H1 (cell line): ENCODE measurements around the gene OTUD6A. TPM values are rescaled to one million over a fixed set of nuclear protein-coding genes. Genes with fewer than 3 reads are reported as not detected.

Experiments used
- CTCF ChIA-PET: fragments of 300-600 bp; sonication (Branson Sonifier 250); formaldehyde crosslinking; loops from one replicate; lab custom pipeline; 2021; ENCODE audit not compliant: partially characterized antibody; lab: Charles Lee
- POLR2A ChIA-PET: fragments of 300-600 bp; sonication (Branson Sonifier 250); formaldehyde crosslinking; loops from one replicate; lab custom pipeline; 2021; ENCODE audit warnings: inconsistent platforms; ENCODE audit not compliant: partially characterized antibody; lab: Charles Lee
- DNase-seq, 2 experiments: peaks; one replicate each; pipeline versions ENCODE4 v3.0.0 to v3.0.0-alpha.2; 2010 to 2022; ENCODE audit warnings: low spot score in 2 of 2, low read depth in 1 of 2, mixed read lengths in 1 of 2
- FAIRE-seq: peaks from 2 replicates; lab custom pipeline; 2011; peaks lifted over from hg19 to GRCh38; lab: Jason Lieb, UNC
- H2AFZ ChIP-seq: 2 replicates; pipeline ENCODE4 v1.8.1; 2012; ENCODE audit warnings: low read length, inconsistent platforms
- H2AK5ac ChIP-seq: 2 replicates; pipeline ENCODE4 v1.6.1; 2013; ENCODE audit warnings: low read depth, low read length
- H2BK120ac ChIP-seq: replicated peaks from 2 replicates; pipeline ENCODE3; 2013; ENCODE audit warnings: low read depth, low read length, inconsistent platforms
- H2BK12ac ChIP-seq: 2 replicates; pipeline ENCODE4 v1.6.1; 2013; ENCODE audit warnings: low read depth, low read length
- H2BK15ac ChIP-seq: 2 replicates; pipeline ENCODE4 v1.6.1; 2013; ENCODE audit warnings: low read length
- H2BK20ac ChIP-seq: 2 replicates; pipeline ENCODE4 v1.6.1; 2013; ENCODE audit warnings: low read length
- H2BK5ac ChIP-seq: 2 replicates; pipeline ENCODE4 v1.6.1; 2013; ENCODE audit warnings: low read depth, low read length
- H3K14ac ChIP-seq: 2 replicates; pipeline ENCODE4 v1.6.1; 2013; ENCODE audit warnings: inconsistent platforms; ENCODE audit not compliant: insufficient read length
- H3K18ac ChIP-seq: 2 replicates; pipeline ENCODE4 v1.6.1; 2013; ENCODE audit warnings: low read length; ENCODE audit errors: extremely low read depth
- H3K23ac ChIP-seq: 2 replicates; pipeline ENCODE4 v1.6.1; 2013; ENCODE audit warnings: inconsistent platforms; ENCODE audit not compliant: insufficient read length
- H3K23me2 ChIP-seq: 2 replicates; pipeline ENCODE4 v1.6.1; 2013; ENCODE audit warnings: low read depth, low read length
- H3K27ac ChIP-seq: 2 replicates; pipeline ENCODE4 v1.6.1; 2011; ENCODE audit warnings: low read depth, low read length, inconsistent platforms
- H3K27me3 ChIP-seq, 4 experiments: replicated peaks in 1 of 4; 1 replicate in 1 of 4; 2 replicates in 3 of 4; pipeline versions ENCODE4 v1.6.1 to v1.8.1; 2011 to 2013; ENCODE audit warnings: low read length in 3 of 4, mild to moderate bottlenecking in 3 of 4, inconsistent platforms in 2 of 4, mixed read lengths in 2 of 4, moderate library complexity in 1 of 4; ENCODE audit not compliant: control insufficient read depth in 3 of 4, insufficient read depth in 3 of 4; ENCODE audit errors: extremely low read depth in 1 of 4
- H3K36me3 ChIP-seq, 4 experiments: 2 replicates each; pipeline versions ENCODE4 v1.6.1 to v1.8.1; 2011 to 2013; ENCODE audit warnings: mild to moderate bottlenecking in 4 of 4, low read length in 3 of 4, moderate library complexity in 2 of 4, control low read depth in 1 of 4, inconsistent platforms in 1 of 4; ENCODE audit not compliant: insufficient read depth in 4 of 4, control insufficient read depth in 2 of 4
- H3K4ac ChIP-seq: replicated peaks from 2 replicates; pipeline ENCODE3; 2013; ENCODE audit warnings: low read length, low read depth, mixed read lengths, inconsistent platforms; ENCODE audit not compliant: insufficient read length
- H3K4me1 ChIP-seq, 4 experiments: replicated peaks in 1 of 4; 1 replicate in 1 of 4; 2 replicates in 3 of 4; pipeline versions ENCODE4 v1.6.1 to v1.8.1; 2011 to 2013; ENCODE audit warnings: low read length in 3 of 4, inconsistent platforms in 2 of 4, mixed read lengths in 1 of 4; ENCODE audit not compliant: insufficient read depth in 4 of 4, control insufficient read depth in 3 of 4
- H3K4me2 ChIP-seq, 2 experiments: 2 replicates each; pipeline versions ENCODE4 v1.6.1 to v1.8.1; 2011 to 2013; ENCODE audit warnings: low read depth in 2 of 2, low read length in 2 of 2, control low read depth in 1 of 2, inconsistent platforms in 1 of 2, mild to moderate bottlenecking in 1 of 2; ENCODE audit not compliant: insufficient read depth in 1 of 2
- H3K4me3 ChIP-seq, 4 experiments: fragments of 200-600, 300-600 bp in 1 of 4; sonication (generic), shearing (Covaris generic), sonication (Bioruptor Twin) in 1 of 4; 2 replicates each; pipeline versions ENCODE4 v1.5.1 to v1.8.1; 2011 to 2016; ENCODE audit warnings: low read length in 4 of 4, low read depth in 3 of 4, control low read depth in 2 of 4, inconsistent platforms in 2 of 4, mild to moderate bottlenecking in 2 of 4, mixed read lengths in 1 of 4, moderate library complexity in 1 of 4; ENCODE audit not compliant: insufficient read depth in 2 of 4; ENCODE audit errors: extremely low read depth in 1 of 4
- H3K56ac ChIP-seq: replicated peaks from 2 replicates; pipeline ENCODE3; 2013; ENCODE audit warnings: low read depth, mild to moderate bottlenecking, mixed read lengths, low read length, inconsistent platforms; ENCODE audit not compliant: insufficient read length
- H3K79me1 ChIP-seq: 2 replicates; pipeline ENCODE4 v1.6.1; 2013; ENCODE audit warnings: low read depth, low read length, control low read depth
- H3K79me2 ChIP-seq, 2 experiments: 2 replicates each; pipeline versions ENCODE4 v1.6.1 to v1.8.1; 2012 to 2013; ENCODE audit warnings: low read length in 2 of 2, mild to moderate bottlenecking in 2 of 2, inconsistent platforms in 1 of 2; ENCODE audit not compliant: insufficient read depth in 2 of 2, control insufficient read depth in 1 of 2
- H3K9ac ChIP-seq, 4 experiments: replicated peaks in 1 of 4; 1 replicate in 1 of 4; 2 replicates in 3 of 4; pipeline versions ENCODE4 v1.6.1 to v1.8.1; 2011 to 2013; ENCODE audit warnings: low read depth in 3 of 4, low read length in 3 of 4, control low read depth in 2 of 4, mild to moderate bottlenecking in 2 of 4, moderate library complexity in 2 of 4, inconsistent platforms in 1 of 4; ENCODE audit errors: extremely low read depth in 1 of 4
- H3K9me3 ChIP-seq, 2 experiments: 2 replicates each; pipeline versions ENCODE4 v1.6.1 to v1.8.1; 2012 to 2013; ENCODE audit warnings: mild to moderate bottlenecking in 2 of 2, moderate library complexity in 2 of 2, control low read depth in 1 of 2, inconsistent platforms in 1 of 2, low read depth in 1 of 2, low read length in 1 of 2, mixed read lengths in 1 of 2; ENCODE audit not compliant: insufficient read depth in 2 of 2
- H4K20me1 ChIP-seq, 2 experiments: replicated peaks in 1 of 2; 2 replicates each; pipeline versions ENCODE3 to v1.8.1; 2011 to 2013; ENCODE audit warnings: inconsistent platforms in 2 of 2, low read length in 2 of 2, mild to moderate bottlenecking in 1 of 2; ENCODE audit not compliant: insufficient read depth in 2 of 2, control insufficient read depth in 1 of 2
- H4K5ac ChIP-seq: 2 replicates; pipeline ENCODE4 v1.6.1; 2013; ENCODE audit warnings: low read length, low read depth, mixed read lengths, inconsistent platforms; ENCODE audit not compliant: insufficient read length
- H4K8ac ChIP-seq: 2 replicates; pipeline ENCODE4 v1.8.0; 2013; ENCODE audit warnings: mild to moderate bottlenecking, moderate library complexity, low read length, inconsistent platforms; ENCODE audit not compliant: insufficient read depth; ENCODE audit errors: extremely low read depth
- H4K91ac ChIP-seq: replicated peaks from 2 replicates; pipeline ENCODE3; 2013; ENCODE audit warnings: low read length, mixed read lengths, inconsistent platforms; ENCODE audit not compliant: insufficient read length
- CEBPB ChIP-seq: IDR thresholded peaks from 2 replicates; pipeline ENCODE4 v1.6.1; 2012; ENCODE audit warnings: low read depth, low read length
- RAD21 ChIP-seq, 2 experiments: IDR thresholded peaks in 1 of 2; conservative IDR thresholded peaks in 1 of 2; 2 replicates each; pipeline ENCODE4 v1.6.1; 2011; ENCODE audit warnings: low read depth in 2 of 2, low read length in 2 of 2, improper control_type of control experiment in 1 of 2, inconsistent platforms in 1 of 2, mild to moderate bottlenecking in 1 of 2, moderate library complexity in 1 of 2
- SP4 ChIP-seq: IDR thresholded peaks from 2 replicates; pipeline ENCODE4 v1.6.1; 2012; ENCODE audit warnings: low read length, inconsistent platforms
- ZNF274 ChIP-seq: IDR thresholded peaks from 2 replicates; pipeline ENCODE4 v1.7.0; 2012; ENCODE audit warnings: low read length, borderline replicate concordance; ENCODE audit errors: extremely low read depth
- WGBS, 2 experiments: shearing (Covaris generic) in 1 of 2; methylation state at CpG; one replicate each; pipeline versions ENCODE4 v1.1.6 to v1.1.7; 2013 to 2015; ENCODE audit warnings: low lambda C conversion rate in 2 of 2, mixed read lengths in 2 of 2, inconsistent platforms in 1 of 2, low coverage in 1 of 2, missing lambda C conversion rate in 1 of 2; ENCODE audit not compliant: insufficient replicate concordance in 2 of 2, insufficient coverage in 1 of 2, insufficient read length in 1 of 2; ENCODE audit errors: extremely low coverage in 1 of 2, missing lambda C conversion rate in 1 of 2; 5-methylcytosine and 5-hydroxymethylcytosine counted together
- polyA plus RNA-seq, 7 experiments: library from polyadenylated mRNA; depleted of rRNA in 3 of 7; stranded (reverse) in 5 of 7; unstranded in 2 of 7; fragments of >200 nt in 5 of 7; fragments of 200-250 nt in 2 of 7; gene quantifications; 1 replicate in 5 of 7; 2 replicates in 1 of 7; 4 replicates in 1 of 7; pipeline versions ENCODE4 v1.2.1 to v1.2.3, GENCODE V29; 2011 to 2013; ENCODE audit warnings: missing spikeins in 2 of 7, mixed read lengths in 2 of 7
- total RNA-seq: library from RNA; stranded (reverse); fragmentation: NEBNext Ultra II Directional; extraction: Animal tissue kit (Norgen Biotek cat#: 25700); gene quantifications from 2 replicates; pipeline ENCODE4 v1.2.1, GENCODE V29; 2021

Gene OTUD6A
- total and polyA plus RNA-seq, 2 of the 8 experiments (the other 6 are each of a cell fraction or from before 2014, with no cell fraction given): 0.09 to 0.17 TPM

DNA sequence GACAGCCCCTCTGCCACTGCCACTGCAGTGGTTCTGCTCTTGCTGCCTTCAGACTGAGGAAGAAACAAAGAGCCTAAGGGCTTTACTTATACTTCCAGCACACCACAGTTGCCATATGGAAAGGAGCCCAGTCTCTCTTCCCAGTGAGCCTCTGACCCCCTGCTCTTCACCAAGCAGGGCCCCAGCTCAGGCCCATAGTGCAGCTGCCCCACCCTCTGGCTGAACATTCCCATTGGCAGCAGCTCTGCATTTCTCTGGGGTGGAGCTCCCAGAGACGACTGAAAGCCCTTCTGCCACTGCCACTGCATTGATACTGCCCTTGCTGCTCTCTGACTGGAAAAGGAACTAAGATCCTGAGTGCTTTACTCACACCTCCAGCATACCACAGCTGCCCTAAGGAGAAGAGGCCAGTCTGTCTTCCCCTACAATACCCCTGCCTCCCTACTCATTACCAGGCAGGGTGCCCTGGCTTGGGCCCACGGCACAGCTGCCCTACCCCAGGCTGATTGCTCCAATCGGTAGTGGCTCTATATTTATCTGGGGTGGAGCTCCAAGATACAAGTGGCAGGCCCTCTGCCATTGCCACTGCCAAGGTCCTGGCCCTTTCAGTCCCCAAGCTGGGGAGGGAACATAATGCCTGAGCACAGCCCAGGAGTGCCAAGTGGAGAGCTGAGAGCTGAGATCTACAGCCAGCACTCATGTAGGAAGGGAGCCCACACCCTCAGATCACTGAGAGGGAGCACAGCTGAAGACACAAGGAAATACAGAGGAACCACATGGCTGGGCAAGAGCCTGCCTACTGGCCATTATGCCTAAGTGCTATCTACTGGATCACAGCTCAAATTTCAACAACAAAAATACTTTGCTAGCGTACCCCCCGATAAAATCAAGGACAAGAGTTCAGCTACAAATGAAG, 48.5 kb upstream of the OTUD6A start:
- Histone ChIP-seq H3K79me2 (no peaks in the 10 kb centered on the region), H3K23ac (no peak overlapping the region), H3K4me3 (no peak overlapping the region), H3K4ac (no peak overlapping the region), H3K4me1 (peaks cover 0 to 5% (median 2%) of the 10 kb centered on the region in 4 experiments; a peak in 3 of 7 replicates), H3K27ac (no peak overlapping the region), H2BK120ac (no peak overlapping the region), H3K27me3 (no peaks in the 10 kb centered on the region), H3K9me3 (no peaks in the 10 kb centered on the region), H3K79me1 (no peaks in the 10 kb centered on the region), H3K9ac (no peak overlapping the region), H2BK5ac (no peak overlapping the region), H4K5ac (no peak overlapping the region), H3K14ac (no peak overlapping the region), H2BK20ac (no peak overlapping the region), H2BK12ac (no peak overlapping the region), H3K4me2 (no peak overlapping the region), H2BK15ac (no peak overlapping the region; the same call in 1 of the 2 replicates), H4K20me1 (no peaks in the 10 kb centered on the region), H2AK5ac (no peak overlapping the region), H3K36me3 (no peaks in the 10 kb centered on the region), H4K8ac (peak overlapping the region; percentile 14; the same call in 1 of the 2 replicates), H3K18ac (no peak overlapping the region), H3K56ac (no peak overlapping the region), H4K91ac (no peak overlapping the region), H2AFZ (no peak overlapping the region), H3K23me2 (no peaks in the 10 kb centered on the region)
- ChIA-PET POLR2A (no interaction called here), CTCF (interaction anchor here (1.4 to 1.5 kb wide), 2 partner anchors 17 to 19 kb away, joined by 4 to 6 read pairs; no protein-coding TSS in a partner anchor)
- no peak for DNase-seq
- FAIRE-seq: no peak
- 87% methylated on average over 5 of the region's 5 CpGs; no CpG with 5 or more reads in 1 of the 2 experiments for WGBS, 2 experiments
- TF ChIP-seq CEBPB (no peak), RAD21 (IDR thresholded peaks at IDR 0.05 in 1 of 2, conservative IDR thresholded peaks at IDR 0.05 in 1 of 2; ENCODE audit: low read depth in 2 of 2, low read length in 2 of 2) (peak; percentile 27 to 35; a peak in 2 of 4 replicates), ZNF274 (no peak), SP4 (no peak)
